ENCODE data around the gene CBL.
A peak's percentile ranks its signal among the peaks of the same experiment; 100 is the strongest.
"Not testable (repeated sequence)": the region's sequence is repeated elsewhere in the genome, so short reads cannot be mapped to it uniquely, and the experiment has no call there.

CBL gene

GRCh38 chr11:119205574-119206510 lies at the start of gene CBL:
Gene CBL (plus strand): TSS chr11:119206339. CDS start chr11:119206418, 79 bp downstream.
- peak; percentile 96 for DNase-seq

DNA sequence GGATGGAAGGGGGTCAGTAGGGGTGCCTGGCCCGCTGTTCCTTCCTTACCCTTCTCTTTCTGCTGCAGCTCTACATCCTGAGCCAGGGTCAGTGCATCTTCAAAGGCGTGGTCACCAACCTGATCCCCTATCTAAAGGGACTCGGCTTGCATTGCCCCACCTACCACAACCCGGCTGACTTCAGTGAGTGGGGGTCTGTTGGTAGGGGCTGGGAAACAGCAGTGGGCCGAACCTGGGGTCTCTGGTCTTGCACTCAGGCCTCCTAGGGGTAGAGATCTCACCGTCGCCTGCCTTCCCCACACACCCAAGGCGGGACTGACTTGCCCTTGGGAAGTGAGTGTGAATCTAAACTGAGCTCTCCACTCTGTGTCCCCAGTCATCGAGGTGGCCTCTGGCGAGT lies 49.6 kb upstream of the CBL start:
- DNase-seq, result no peak

- DNase-seq, result no peak
Measured at GRCh38 chr11:119157063-119157462, 49.1 kb upstream of the CBL start.

- DNase-seq, result no peak
Measured at GRCh38 chr11:119158467-119158866, 47.7 kb upstream of the CBL start.

DNA sequence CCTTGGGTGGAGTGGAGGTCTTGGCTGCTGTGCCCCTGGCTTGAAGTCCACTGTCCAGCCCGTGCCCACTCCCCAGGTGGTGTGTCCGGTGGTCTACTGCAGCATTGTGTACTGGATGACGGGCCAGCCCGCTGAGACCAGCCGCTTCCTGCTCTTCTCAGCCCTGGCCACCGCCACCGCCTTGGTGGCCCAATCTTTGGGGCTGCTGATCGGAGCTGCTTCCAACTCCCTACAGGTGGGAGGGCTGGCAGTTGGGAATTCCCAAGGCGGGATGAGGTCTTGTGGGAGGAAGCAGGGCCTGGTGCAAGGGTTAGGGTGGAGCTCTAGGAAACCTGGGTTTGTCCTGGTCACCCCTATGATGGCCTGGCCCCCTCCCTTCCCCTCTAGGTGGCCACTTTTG lies 46.0 kb upstream of the CBL start:
- DNase-seq, result no peak

DNA sequence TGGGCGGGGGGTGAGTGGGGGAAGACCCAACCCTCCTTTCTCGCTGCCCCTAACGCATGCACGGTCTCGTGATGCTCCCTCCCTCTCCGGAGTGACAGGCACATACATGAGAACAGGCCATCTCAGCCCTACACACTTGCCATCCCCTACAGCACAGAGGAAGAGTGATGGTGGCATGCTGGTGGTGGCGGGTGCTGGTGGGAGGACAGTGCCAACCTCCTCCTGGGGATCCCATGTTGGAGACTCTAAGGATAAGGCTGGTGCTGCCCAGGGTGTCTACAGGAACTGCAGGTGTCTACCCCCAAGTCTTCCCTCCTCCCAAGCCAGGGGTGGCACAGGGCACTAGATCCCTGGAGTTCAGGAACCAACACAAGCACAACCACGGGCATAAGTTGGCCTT lies 44.3 kb upstream of the CBL start:
- no peak for DNase-seq

- DNase-seq, result no peak
Measured at GRCh38 chr11:119166368-119167076, 39.6 kb upstream of the CBL start.

GRCh38 chr11:119167077-119167458 lies 39.1 kb upstream of the CBL start:
- not testable (repeated sequence) for DNase-seq

- no peak for DNase-seq
Measured at GRCh38 chr11:119167933-119168332, 38.2 kb upstream of the CBL start.

DNA sequence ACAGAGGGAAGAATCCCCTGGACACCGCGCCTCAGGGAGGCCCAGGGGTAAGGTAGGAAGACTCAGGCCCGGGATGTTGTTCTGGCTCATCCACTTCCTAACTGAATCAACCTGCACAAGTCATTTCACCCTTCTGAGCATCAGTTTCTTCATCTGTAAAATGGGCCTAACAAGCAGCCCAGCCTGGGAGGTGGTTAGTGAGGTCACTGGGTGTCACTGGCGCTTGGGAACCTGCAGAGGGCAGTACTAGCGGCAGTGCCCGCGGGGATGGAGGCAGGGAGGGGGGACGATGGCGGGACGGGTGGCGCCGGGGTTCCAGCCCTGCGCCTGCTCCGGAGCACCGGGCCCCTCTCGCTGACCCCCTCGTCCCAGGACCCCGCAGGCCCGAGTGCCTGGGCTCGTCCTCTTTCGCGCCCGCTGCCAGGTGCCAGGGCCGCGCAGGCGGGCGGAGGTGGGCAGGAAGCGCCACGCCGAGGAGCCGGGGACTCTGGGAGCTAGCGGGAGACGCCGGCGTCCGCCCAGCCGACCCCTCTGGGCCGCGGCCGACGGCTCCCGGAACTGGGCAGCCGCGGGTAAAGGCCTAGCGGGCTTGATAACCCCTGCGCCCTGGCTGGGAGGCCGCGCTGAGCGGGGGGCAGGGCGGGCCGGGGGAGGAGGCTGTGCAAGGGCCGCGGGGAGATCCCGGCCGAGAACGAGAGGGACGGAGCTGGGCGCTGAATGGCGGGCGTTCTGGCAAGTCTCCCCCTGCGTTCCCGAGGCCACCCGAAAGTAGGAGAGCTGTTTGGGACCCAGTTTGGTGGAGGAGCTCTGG lies 37.5 kb upstream of the CBL start, which contains the start of gene NLRX1:
Gene NLRX1 (plus strand): TSS at position 255 of the 811 bp plus-strand sequence. CDS start 2,679 bp downstream, outside the sequence.
- DNase-seq, result peak; percentile 84

DNA sequence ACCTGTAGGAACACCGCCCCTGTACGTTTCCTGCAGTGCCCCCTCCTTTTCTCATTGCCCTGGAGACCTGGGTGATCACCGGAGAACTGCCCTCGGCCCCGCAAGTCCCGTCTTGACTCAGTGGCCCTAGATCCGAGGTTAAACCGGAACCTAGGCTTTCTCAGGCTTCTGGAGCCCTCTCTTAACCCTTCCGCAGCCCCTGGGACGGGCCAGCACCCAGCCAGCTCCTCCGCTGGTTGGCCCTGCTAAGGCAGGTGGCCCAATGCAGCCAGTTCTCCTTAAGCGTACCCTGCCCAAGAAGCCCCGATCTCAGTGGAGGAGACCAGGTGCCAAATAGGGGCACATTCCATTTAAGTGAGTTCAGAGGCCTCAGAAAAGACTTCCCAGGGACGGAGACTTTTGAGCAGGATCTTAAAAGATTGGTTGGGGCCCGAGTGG lies 36.8 kb upstream of the CBL start:
- no peak for DNase-seq

DNA sequence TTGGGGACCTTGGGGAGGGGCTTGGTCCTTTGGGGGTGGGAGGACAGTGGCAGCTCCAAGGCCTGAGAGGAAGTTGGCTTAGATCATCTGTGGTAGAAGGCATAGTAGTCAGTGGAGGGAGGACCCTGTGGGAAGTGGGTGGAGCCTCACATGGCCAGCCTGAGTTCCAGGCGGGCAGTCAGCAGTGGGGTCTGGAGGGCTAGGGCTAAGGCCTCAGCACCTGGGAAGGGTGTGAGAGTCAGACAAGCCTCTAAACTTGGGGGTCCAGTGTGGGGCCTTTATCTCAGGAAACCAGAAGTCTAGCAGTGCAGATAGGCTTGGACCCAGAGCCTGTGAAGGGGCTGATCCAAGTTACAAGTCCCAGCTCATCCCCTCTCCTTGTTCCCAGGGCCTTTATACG lies 33.6 kb upstream of the CBL start:
- DNase-seq, result no peak

GRCh38 chr11:119173453-119173852 lies 32.7 kb upstream of the CBL start:
- DNase-seq, result no peak

- peak; percentile 29 for DNase-seq
Measured at GRCh38 chr11:119175493-119176077, 30.6 kb upstream of the CBL start.

GRCh38 chr11:119178166-119178680 lies 27.9 kb upstream of the CBL start:
- no peak for DNase-seq

DNA sequence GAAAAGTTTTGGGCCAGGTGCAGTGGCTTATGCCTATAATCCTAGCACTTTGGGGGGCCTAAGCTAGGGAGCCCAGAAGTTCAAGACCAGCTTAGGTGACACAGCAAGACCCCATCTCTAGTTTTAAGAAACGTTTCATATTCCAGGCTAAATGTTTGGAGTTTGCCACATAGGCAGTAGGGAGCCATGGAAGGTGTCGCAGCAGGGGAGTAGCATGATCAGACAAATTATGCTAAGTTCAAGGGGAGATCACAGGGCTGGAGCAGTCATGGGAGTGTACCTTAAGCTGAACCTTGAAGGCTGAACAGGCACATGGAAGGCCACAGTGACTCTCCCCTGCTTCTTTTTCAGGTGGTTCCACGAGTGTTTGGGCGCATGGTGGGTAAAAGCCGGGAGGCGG lies 26.8 kb upstream of the CBL start:
- no peak for DNase-seq

GRCh38 chr11:119179983-119180382 lies 26.2 kb upstream of the CBL start:
- DNase-seq, result peak; percentile 97

DNA sequence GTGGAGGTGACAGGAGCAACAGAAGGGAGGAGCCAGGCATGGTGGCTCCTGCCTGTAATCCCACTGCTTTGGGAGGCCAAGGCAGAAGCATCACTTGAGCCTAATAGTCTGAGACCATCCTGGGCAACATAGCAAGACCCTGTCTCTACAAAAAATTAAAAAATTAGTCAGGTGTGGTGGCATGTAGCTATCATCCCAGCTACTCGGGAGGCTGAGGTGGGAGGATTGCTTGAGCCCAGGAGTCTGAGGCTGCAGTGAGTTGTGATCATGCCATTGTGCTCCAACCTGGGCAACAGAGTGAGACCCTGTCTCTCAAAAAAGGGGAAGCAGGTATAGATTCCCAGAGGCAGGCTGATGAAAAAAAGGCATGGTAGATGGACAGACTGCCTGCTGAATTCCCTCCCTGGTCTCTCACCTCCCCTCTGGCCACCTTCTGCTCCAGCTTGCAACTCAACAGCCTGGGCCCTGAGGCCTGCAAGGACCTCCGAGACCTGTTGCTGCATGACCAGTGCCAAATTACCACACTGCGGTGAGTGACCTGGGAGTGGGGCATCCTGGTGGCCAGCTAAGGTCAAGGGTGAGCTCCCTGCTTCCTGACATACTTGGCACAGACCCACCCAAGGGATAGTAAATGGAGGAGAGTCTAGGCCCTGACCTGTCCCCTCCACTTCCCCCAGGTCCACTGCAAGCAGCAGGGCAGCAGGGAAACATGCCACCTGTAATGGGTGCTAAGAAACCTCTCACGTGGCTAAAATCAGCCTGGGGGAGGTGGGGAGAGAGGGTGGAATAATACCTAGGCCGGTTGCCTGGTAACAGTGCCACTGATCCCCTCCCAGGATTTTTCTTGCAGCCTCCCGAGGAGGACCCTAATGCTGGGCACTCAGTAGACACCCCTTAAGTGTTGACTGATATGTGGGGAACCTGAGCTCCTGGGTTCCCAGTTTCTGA lies 25.1 kb upstream of the CBL start:
- peak; percentile 14 for DNase-seq

- DNase-seq, result peak; percentile 93
Measured at GRCh38 chr11:119181677-119182412, 24.3 kb upstream of the CBL start.

GRCh38 chr11:119184399-119184798 lies 21.7 kb upstream of the CBL start:
- DNase-seq, result not testable (repeated sequence)
